Psoas muscle (tissue), 8 donors: ENCODE results near the gene PTPN14. TPM values are rescaled to one million over a fixed set of nuclear protein-coding genes. Genes with fewer than 3 reads are reported as not detected.

Experiments used
- ATAC-seq, 4 donors: fragments of 200-7000 bp; cut with Tn5 transposase; one replicate each; pipeline ENCODE4 v1.9.1; 2020; ENCODE audit warnings: moderate library complexity in 3 of 4, mild to moderate bottlenecking in 2 of 4
- DNase-seq, 2 donors: peaks; one replicate each; pipeline ENCODE4 v3.0.0-alpha.2; 2020
- H3K27ac ChIP-seq: fragments of 200-600 bp; one replicate; pipeline ENCODE4 v1.8.0; 2022
- H3K27me3 ChIP-seq, 3 donors: fragments of 200-600 bp in 1 of 3; one replicate each; pipeline versions ENCODE4 v1.6.1 to v1.8.0; 2013 to 2022; ENCODE audit warnings: low read length in 2 of 3, mild to moderate bottlenecking in 2 of 3, moderate library complexity in 1 of 3; ENCODE audit not compliant: insufficient read depth in 3 of 3
- H3K36me3 ChIP-seq, 2 donors: fragments of 200-600 bp in 1 of 2; one replicate each; pipeline versions ENCODE4 v1.6.1 to v1.8.0; 2013 to 2022; ENCODE audit warnings: low read depth in 1 of 2, mild to moderate bottlenecking in 1 of 2, moderate library complexity in 1 of 2; ENCODE audit not compliant: insufficient read depth in 1 of 2
- H3K4me1 ChIP-seq: fragments of 200-600 bp; one replicate; pipeline ENCODE4 v1.8.0; 2022
- H3K4me3 ChIP-seq: fragments of 200-600 bp; one replicate; pipeline ENCODE4 v1.8.0; 2022; ENCODE audit warnings: mild to moderate bottlenecking
- H3K9me3 ChIP-seq: fragments of 200-600 bp; one replicate; pipeline ENCODE4 v1.8.0; 2022
- WGBS, 3 donors: extraction: QIAGEN DNeasy Blood & Tissue Kit; methylation state at CpG; one replicate each; pipeline versions ENCODE4 v1.1.6 to v1.1.7; 2013; 5-methylcytosine and 5-hydroxymethylcytosine counted together
- intact Hi-C, 2 donors: fragments of 100-400 bp; cut with DNase I; formaldehyde crosslinking; loops; one replicate each; pipeline versions ENCODE4 v1.11.0 to v1.14.2; 2022
- polyA plus RNA-seq, 3 donors: library from polyadenylated mRNA; stranded (reverse); fragments of 200-250 nt; gene quantifications; one replicate each; pipeline ENCODE4 v1.2.3, GENCODE V29; 2013
- total RNA-seq, 4 donors: library from RNA; stranded (reverse); fragmentation: NEBNext Ultra II Directional in 2 of 4; extraction: Animal tissue kit (Norgen Biotek cat#: 25700) in 2 of 4; gene quantifications; one replicate each; pipeline versions ENCODE4 v1.2.1 to v1.2.4, GENCODE V29; 2021 to 2023
- TF ChIP-seq, protein P1 (sequence below): fragments of 200-600 bp; IDR thresholded peaks from one replicate; pipeline ENCODE4 v1.8.0; 2022; ENCODE audit warnings: antibody characterized with exemption
- donor health status: healthy with polysubstance abuse.
- donor health status: DM: no; HTN: no; CAD: no; lungs with moderate emphysema.
- donor health status: Bipolar disorder and iron deficiency.
- donor health status: healthy.
- donor health status: DM: yes; HTN: yes; CAD: no.
- donor health status: DM: no; HTN: no; CAD: no.
- donor health status: DM: no; HTN: no; CAD: no.
- donor health status: DM: yes; HTN: yes; CAD: no.

Gene PTPN14
- total and polyA plus RNA-seq, 7 donors: 7.2 to 106 (median 50.8) TPM

GRCh38 chr1:214464445-214465287, 86.7 kb downstream of the PTPN14 start:
- peak overlapping the region; percentile 67 for H3K27ac ChIP-seq
- WGBS, 3 donors: 85 to 86% (median 85%) methylated on average over 30 of the region's 30 CpGs
- no peaks in the 10 kb centered on the region for H3K9me3 ChIP-seq
- intact Hi-C loops: no loop called here
- ATAC-seq (peak; percentile 27 to 71 (median 49)), DNase-seq (peak in 1 of 2 donors; percentile 45)
- TF ChIP-seq, protein P1, sequence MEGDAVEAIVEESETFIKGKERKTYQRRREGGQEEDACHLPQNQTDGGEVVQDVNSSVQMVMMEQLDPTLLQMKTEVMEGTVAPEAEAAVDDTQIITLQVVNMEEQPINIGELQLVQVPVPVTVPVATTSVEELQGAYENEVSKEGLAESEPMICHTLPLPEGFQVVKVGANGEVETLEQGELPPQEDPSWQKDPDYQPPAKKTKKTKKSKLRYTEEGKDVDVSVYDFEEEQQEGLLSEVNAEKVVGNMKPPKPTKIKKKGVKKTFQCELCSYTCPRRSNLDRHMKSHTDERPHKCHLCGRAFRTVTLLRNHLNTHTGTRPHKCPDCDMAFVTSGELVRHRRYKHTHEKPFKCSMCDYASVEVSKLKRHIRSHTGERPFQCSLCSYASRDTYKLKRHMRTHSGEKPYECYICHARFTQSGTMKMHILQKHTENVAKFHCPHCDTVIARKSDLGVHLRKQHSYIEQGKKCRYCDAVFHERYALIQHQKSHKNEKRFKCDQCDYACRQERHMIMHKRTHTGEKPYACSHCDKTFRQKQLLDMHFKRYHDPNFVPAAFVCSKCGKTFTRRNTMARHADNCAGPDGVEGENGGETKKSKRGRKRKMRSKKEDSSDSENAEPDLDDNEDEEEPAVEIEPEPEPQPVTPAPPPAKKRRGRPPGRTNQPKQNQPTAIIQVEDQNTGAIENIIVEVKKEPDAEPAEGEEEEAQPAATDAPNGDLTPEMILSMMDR: no peak
- H3K36me3 ChIP-seq: peaks cover 0 to 13% of the 10 kb centered on the region in 2 donors
- H3K4me3 ChIP-seq: no peak overlapping the region
- H3K4me1 ChIP-seq: peaks cover 60% of the 10 kb centered on the region
- H3K27me3 ChIP-seq: no peaks in the 10 kb centered on the region

DNA sequence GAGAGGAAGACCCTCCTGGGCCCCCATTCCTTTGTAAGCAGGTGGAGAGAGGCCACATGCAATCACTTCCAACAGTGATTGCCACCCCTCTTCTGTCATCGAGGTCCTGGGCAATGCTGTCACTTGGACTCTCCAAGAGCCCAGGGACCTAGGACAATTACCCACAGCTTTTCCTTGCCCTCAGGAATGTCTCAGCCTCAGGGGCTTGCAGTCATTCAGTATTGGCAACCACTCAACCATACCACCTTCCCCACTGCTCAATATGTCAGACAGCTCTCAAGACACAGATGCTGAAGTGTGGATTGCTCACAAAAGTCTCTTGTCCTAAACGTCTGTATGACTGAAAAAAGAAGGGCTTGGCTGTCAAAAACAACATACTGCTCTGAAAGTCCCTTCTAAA, 87.8 kb downstream of the PTPN14 start:
- ATAC-seq (peak in 3 of 4 donors; percentile 17 to 40 (median 30)), DNase-seq (no peak)
- intact Hi-C loops: no loop called here
- TF ChIP-seq, protein P1: no peak
- Histone ChIP-seq H3K4me3 (no peak overlapping the region), H3K36me3 (peaks cover 0 to 13% of the 10 kb centered on the region in 2 donors), H3K9me3 (no peaks in the 10 kb centered on the region), H3K4me1 (peaks cover 54% of the 10 kb centered on the region), H3K27me3 (no peaks in the 10 kb centered on the region), H3K27ac (peak overlapping the region; percentile 67)
- 36 to 47% (median 42%) methylated on average over 2 of the region's 2 CpGs for WGBS, 3 donors

DNA sequence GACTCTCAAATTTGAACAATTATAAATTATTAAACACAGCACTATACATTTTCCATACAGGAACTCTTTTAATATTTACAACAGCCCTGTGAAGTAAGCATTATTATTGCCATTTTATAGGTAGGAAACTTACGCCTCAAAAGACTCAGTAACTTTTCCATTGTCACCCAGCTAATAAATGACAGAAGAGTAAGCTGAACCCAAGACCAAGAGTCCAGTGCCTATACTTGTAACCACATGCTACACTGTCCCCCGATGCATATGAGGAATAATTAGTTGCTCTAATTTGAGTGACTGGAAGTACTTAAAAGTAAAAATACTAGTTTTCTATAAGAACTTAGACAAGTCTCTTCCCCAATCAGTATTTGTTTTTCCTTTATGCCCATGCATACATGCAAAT, 88.5 kb downstream of the PTPN14 start:
- peak overlapping the region; percentile 67 for H3K27ac ChIP-seq
- 94 to 96% (median 94%) methylated on average over 2 of the region's 2 CpGs for WGBS, 3 donors
- ATAC-seq: no peak

GRCh38 chr1:214461305-214461704, 90.1 kb downstream of the PTPN14 start:
- Histone ChIP-seq H3K4me3 (no peak overlapping the region), H3K4me1 (peaks cover 45% of the 10 kb centered on the region), H3K36me3 (peaks cover 0 to 13% of the 10 kb centered on the region in 2 donors), H3K27ac (no peak overlapping the region), H3K27me3 (no peaks in the 10 kb centered on the region), H3K9me3 (no peaks in the 10 kb centered on the region)
- ATAC-seq: no peak
- TF ChIP-seq, protein P1: no peak
- intact Hi-C loops: no loop called here
- 92 to 97% (median 94%) methylated on average over 4 of the region's 4 CpGs for WGBS, 3 donors
- DNase-seq: no peak

More for the DNA sequence above, 88.5 kb downstream of the PTPN14 start:
- no peaks in the 10 kb centered on the region for H3K9me3 ChIP-seq
- intact Hi-C loops: no loop called here
- H3K4me1 ChIP-seq: peaks cover 47% of the 10 kb centered on the region
- no peak overlapping the region for H3K4me3 ChIP-seq
- no peak for DNase-seq
- TF ChIP-seq, protein P1: no peak
- peaks cover 0 to 13% of the 10 kb centered on the region in 2 donors for H3K36me3 ChIP-seq
- H3K27me3 ChIP-seq: no peaks in the 10 kb centered on the region
